ENCODE measurements around the gene YAP1.

GRCh38 chr11:102251423-102251822 is 141.2 kb downstream of the YAP1 start:
- TF ChIP-seq CTCF (IDR thresholded peaks at IDR 0.05) (no peak), HOXA7 (CRISPR knock-in tag; IDR thresholded peaks at IDR 0.05) (no peak), PHF8 (IDR thresholded peaks at IDR 0.05; ENCODE audit: borderline replicate concordance, low read depth) (no peak), ATOH8 (CRISPR knock-in tag; IDR thresholded peaks at IDR 0.05; ENCODE audit: low read depth) (no peak), ELK1 (IDR thresholded peaks at IDR 0.05; ENCODE audit: low read depth, low read length) (no peak), CEBPB (IDR thresholded peaks at IDR 0.05) (no peak), EP300 (IDR thresholded peaks at IDR 0.05) (no peak), RARB (CRISPR knock-in tag; IDR thresholded peaks at IDR 0.05) (no peak), CBX2 (IDR thresholded peaks at IDR 0.05; ENCODE audit: borderline replicate concordance, low read depth) (no peak), REST (IDR thresholded peaks at IDR 0.05) (no peak), ZFP36 (IDR thresholded peaks at IDR 0.05; ENCODE audit: borderline replicate concordance, partially characterized antibody) (no peak), USF2 (IDR thresholded peaks at IDR 0.05) (no peak), POLR2A (IDR thresholded peaks at IDR 0.05; ENCODE audit: low read length) (no peak)
- TF ChIP-seq, protein P1, sequence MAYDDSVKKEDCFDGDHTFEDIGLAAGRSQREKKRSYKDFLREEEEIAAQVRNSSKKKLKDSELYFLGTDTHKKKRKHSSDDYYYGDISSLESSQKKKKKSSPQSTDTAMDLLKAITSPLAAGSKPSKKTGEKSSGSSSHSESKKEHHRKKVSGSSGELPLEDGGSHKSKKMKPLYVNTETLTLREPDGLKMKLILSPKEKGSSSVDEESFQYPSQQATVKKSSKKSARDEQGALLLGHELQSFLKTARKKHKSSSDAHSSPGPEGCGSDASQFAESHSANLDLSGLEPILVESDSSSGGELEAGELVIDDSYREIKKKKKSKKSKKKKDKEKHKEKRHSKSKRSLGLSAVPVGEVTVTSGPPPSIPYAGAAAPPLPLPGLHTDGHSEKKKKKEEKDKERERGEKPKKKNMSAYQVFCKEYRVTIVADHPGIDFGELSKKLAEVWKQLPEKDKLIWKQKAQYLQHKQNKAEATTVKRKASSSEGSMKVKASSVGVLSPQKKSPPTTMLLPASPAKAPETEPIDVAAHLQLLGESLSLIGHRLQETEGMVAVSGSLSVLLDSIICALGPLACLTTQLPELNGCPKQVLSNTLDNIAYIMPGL (CRISPR knock-in tag; IDR thresholded peaks at IDR 0.05; ENCODE audit: borderline replicate concordance) = no peak
